Uterus (tissue), 4 donors: Measurements from ENCODE around the gene CRYBA2. TPM values are rescaled to one million over a fixed set of nuclear protein-coding genes. Genes with fewer than 3 reads are reported as not detected.

ENCODE experiments used
- DNase-seq, 2 donors: peaks; one replicate each; pipeline ENCODE4 v3.0.0-alpha.2; 2019 to 2020
- H3K27ac ChIP-seq, 2 donors: fragments of 200-600 bp; sonication (generic); 1 replicate in 1 of 2; 2 replicates in 1 of 2; pipeline ENCODE4 v1.5.1; 2016 to 2018
- H3K27me3 ChIP-seq, 2 donors: fragments of 200-600 bp; sonication (generic); one replicate each; pipeline ENCODE4 v1.5.1; 2018 to 2019; ENCODE audit warnings: control low read depth in 1 of 2
- H3K36me3 ChIP-seq, 2 donors: fragments of 200-600 bp; sonication (generic); one replicate each; pipeline ENCODE4 v1.5.1; 2019; ENCODE audit warnings: control low read depth in 1 of 2
- H3K4me1 ChIP-seq, 2 donors: fragments of 200-600 bp; sonication (generic); one replicate each; pipeline ENCODE4 v1.5.1; 2018 to 2019; ENCODE audit warnings: control low read depth in 1 of 2
- H3K4me3 ChIP-seq, 2 donors: fragments of 200-600 bp; sonication (generic); 1 replicate in 1 of 2; 2 replicates in 1 of 2; pipeline ENCODE4 v1.5.1; 2018 to 2019; ENCODE audit warnings: mild to moderate bottlenecking in 1 of 2
- H3K9me3 ChIP-seq, 2 donors: fragments of 200-600 bp; sonication (generic); one replicate each; pipeline ENCODE4 v1.5.1; 2019; ENCODE audit warnings: control low read depth in 1 of 2
- CTCF ChIP-seq, 4 experiments: fragments of 200-600 bp in 2 of 4; fragments of 450-650 bp in 2 of 4; sonication (generic) in 2 of 4; IDR thresholded peaks; one replicate each; pipeline ENCODE4 v1.5.1; 2016 to 2019; ENCODE audit warnings: antibody characterized with exemption in 4 of 4, mild to moderate bottlenecking in 2 of 4, moderate library complexity in 1 of 4
- POLR2A ChIP-seq, 2 donors: fragments of 450-650 bp; IDR thresholded peaks; one replicate each; pipeline ENCODE4 v1.6.1; 2016; ENCODE audit warnings: antibody characterized with exemption in 2 of 2, mild to moderate bottlenecking in 1 of 2, moderate library complexity in 1 of 2
- intact Hi-C: fragments of 100-400 bp; cut with DNase I; formaldehyde crosslinking; loops from one replicate; pipeline ENCODE4 v1.15.1; 2023; ENCODE audit warnings: low total_unique reads
- total RNA-seq, 4 donors: library from RNA; depleted of rRNA in 3 of 4; stranded (reverse); fragments of >200 nt in 3 of 4; gene quantifications; one replicate each; pipeline versions ENCODE4 v1.1.0 to v1.2.4, GENCODE V29; 2014 to 2023
- donor health status: DM: yes; HTN: yes; CAD: no.

CRYBA2 gene
- total RNA-seq, 4 donors from 2014 or later: not detected

DNA sequence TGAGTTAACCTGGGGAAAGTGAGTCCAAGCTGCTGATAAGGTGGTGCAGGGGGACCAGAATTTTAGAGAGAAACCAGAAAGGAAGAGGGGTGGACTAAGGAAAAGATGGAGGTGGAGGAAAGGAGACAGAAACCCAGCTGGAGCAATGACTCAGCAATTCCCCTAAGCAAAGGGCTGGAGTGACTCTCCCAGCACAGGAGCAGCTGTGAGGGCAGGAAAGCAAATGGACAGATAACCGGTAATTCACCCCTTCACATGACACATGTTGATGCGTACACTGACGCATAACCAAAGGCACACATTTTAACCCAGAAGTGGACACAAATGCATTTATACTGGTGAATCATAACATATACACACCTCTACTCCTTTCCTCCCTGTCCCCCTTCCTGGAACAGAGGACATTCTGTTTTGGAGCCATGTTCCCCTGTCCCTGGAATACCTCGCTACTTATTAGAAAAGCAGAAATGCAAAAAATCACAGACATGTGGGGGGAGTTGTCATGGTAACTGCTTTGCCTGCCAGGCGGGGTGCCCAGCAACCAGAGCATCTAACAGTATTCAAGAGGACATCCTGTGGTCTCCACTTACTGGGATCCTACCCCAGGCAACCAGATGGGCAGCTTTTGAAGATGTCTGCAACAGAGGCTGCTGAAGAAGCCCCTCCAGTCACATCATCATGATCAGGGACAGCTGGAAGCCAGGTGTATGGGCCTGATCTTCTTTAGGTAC lies 29.0 kb downstream of the CRYBA2 start:
- Histone ChIP-seq H3K27ac (no peak overlapping the region), H3K27me3 (peaks cover 28 to 38% of the 10 kb centered on the region in 2 donors), H3K36me3 (no peaks in the 10 kb centered on the region), H3K9me3 (no peaks in the 10 kb centered on the region), H3K4me3 (no peak overlapping the region), H3K4me1 (peaks cover 0 to 17% of the 10 kb centered on the region in 2 donors)
- intact Hi-C loops: no loop called here
- TF ChIP-seq CTCF (IDR thresholded peaks at IDR 0.05) (no peak), POLR2A (IDR thresholded peaks at IDR 0.05) (no peak)
- no peak for DNase-seq

GRCh38 chr2:218963601-218964000 lies 29.6 kb downstream of the CRYBA2 start:
- peaks cover 28 to 42% of the 10 kb centered on the region in 2 donors for H3K27me3 ChIP-seq
- H3K36me3 ChIP-seq: no peaks in the 10 kb centered on the region
- TF ChIP-seq POLR2A (IDR thresholded peaks at IDR 0.05) (no peak), CTCF (IDR thresholded peaks at IDR 0.05) (no peak)
- H3K27ac ChIP-seq: no peak overlapping the region
- DNase-seq: no peak
- H3K4me3 ChIP-seq: no peak overlapping the region
- intact Hi-C loops: no loop called here
- H3K9me3 ChIP-seq: no peaks in the 10 kb centered on the region
- peaks cover 0 to 17% of the 10 kb centered on the region in 2 donors for H3K4me1 ChIP-seq

- Histone ChIP-seq H3K27ac (no peak overlapping the region), H3K4me3 (no peak overlapping the region), H3K36me3 (no peaks in the 10 kb centered on the region), H3K9me3 (no peaks in the 10 kb centered on the region), H3K4me1 (peaks cover 0 to 17% of the 10 kb centered on the region in 2 donors), H3K27me3 (peaks cover 28 to 42% of the 10 kb centered on the region in 2 donors)
- TF ChIP-seq CTCF (IDR thresholded peaks at IDR 0.05) (no peak), POLR2A (IDR thresholded peaks at IDR 0.05) (no peak)
- intact Hi-C loops: no loop called here
- peak; percentile 25 to 53 for DNase-seq
These were observed 30.2 kb downstream of the CRYBA2 start for GRCh38 chr2:218962859-218963492.

GRCh38 chr2:218961651-218962570 lies 31.3 kb downstream of the CRYBA2 start:
- Histone ChIP-seq H3K4me3 (no peak overlapping the region), H3K4me1 (peaks cover 0 to 17% of the 10 kb centered on the region in 2 donors), H3K36me3 (no peaks in the 10 kb centered on the region), H3K9me3 (no peaks in the 10 kb centered on the region), H3K27ac (no peak overlapping the region), H3K27me3 (peaks cover 28 to 42% of the 10 kb centered on the region in 2 donors)
- DNase-seq: no peak
- TF ChIP-seq POLR2A (IDR thresholded peaks at IDR 0.05) (no peak), CTCF (IDR thresholded peaks at IDR 0.05) (no peak)
- intact Hi-C loops: no loop called here
